HG03139 (cell line): ENCODE measurements around the gene PAM16.

Experiments used
- ATAC-seq: cut with Tn5 transposase; IDR thresholded peaks from one replicate; pipeline ENCODE4 v1.9.1; 2021; ENCODE audit not compliant: unreplicated experiment

The PAM16 gene

GRCh38 chr16:4384509-4384942 is 33.4 kb upstream of the PAM16 start:
- no peak for ATAC-seq

GRCh38 chr16:4383591-4384444 is 32.7 kb upstream of the PAM16 start:
- no peak for ATAC-seq

GRCh38 chr16:4382795-4383357 is 31.8 kb upstream of the PAM16 start:
- ATAC-seq, result no peak

GRCh38 chr16:4381935-4382794 is 31.0 kb upstream of the PAM16 start:
- no peak for ATAC-seq

- no peak for ATAC-seq
Observed at GRCh38 chr16:4381072-4381934, 30.2 kb upstream of the PAM16 start.

- no peak for ATAC-seq
Observed at GRCh38 chr16:4380119-4381063, 29.3 kb upstream of the PAM16 start.

- no peak for ATAC-seq
Observed at GRCh38 chr16:4378999-4379690, 28.0 kb upstream of the PAM16 start.

GRCh38 chr16:4378161-4378666 is 27.1 kb upstream of the PAM16 start:
- no peak for ATAC-seq

- ATAC-seq, result no peak
Observed at GRCh38 chr16:4377573-4378154, 26.5 kb upstream of the PAM16 start.

- no peak for ATAC-seq
Observed at GRCh38 chr16:4376893-4377572, 25.9 kb upstream of the PAM16 start.

- no peak for ATAC-seq
Observed at GRCh38 chr16:4376126-4376892, 25.2 kb upstream of the PAM16 start.

- ATAC-seq, result no peak
Observed at GRCh38 chr16:4375717-4376116, 24.6 kb upstream of the PAM16 start.

GRCh38 chr16:4373909-4374742 is 23.0 kb upstream of the PAM16 start:
- ATAC-seq, result no peak

- ATAC-seq, result no peak
Observed at GRCh38 chr16:4373356-4373908, 22.3 kb upstream of the PAM16 start.

- ATAC-seq, result no peak
Observed at GRCh38 chr16:4372578-4373355, 21.6 kb upstream of the PAM16 start.
